Ascending aorta (tissue), 2 donors: ENCODE data around the gene ZNF416. TPM values are rescaled to one million over a fixed set of nuclear protein-coding genes. Genes with fewer than 3 reads are reported as not detected.
A peak's percentile ranks its signal among the peaks of the same experiment; 100 is the strongest.

Source experiments
- DNase-seq, 2 donors: peaks; one replicate each; pipeline ENCODE4 v3.0.0-alpha.2; 2019; ENCODE audit warnings: low spot score in 2 of 2
- H3K27ac ChIP-seq, 2 donors: fragments of 200-600 bp; sonication (generic); one replicate each; pipeline ENCODE4 v1.5.1; 2016 to 2017; ENCODE audit warnings: mild to moderate bottlenecking in 1 of 2
- H3K27me3 ChIP-seq: fragments of 200-600 bp; sonication (generic); one replicate; pipeline ENCODE4 v1.5.1; 2017
- H3K36me3 ChIP-seq, 2 donors: fragments of 200-600 bp; sonication (generic); one replicate each; pipeline ENCODE4 v1.5.1; 2016
- H3K4me1 ChIP-seq, 2 donors: fragments of 200-600 bp; sonication (generic); one replicate each; pipeline ENCODE4 v1.5.1; 2016 to 2017; ENCODE audit warnings: mild to moderate bottlenecking in 1 of 2
- H3K4me3 ChIP-seq, 2 donors: fragments of 200-600 bp; sonication (generic); one replicate each; pipeline ENCODE4 v1.5.1; 2016 to 2017; ENCODE audit warnings: mild to moderate bottlenecking in 1 of 2
- H3K9me3 ChIP-seq, 2 donors: fragments of 200-600 bp; sonication (generic); one replicate each; pipeline ENCODE4 v1.5.1; 2016
- intact Hi-C: fragments of 100-400 bp; cut with DNase I; formaldehyde crosslinking; loops from one replicate; pipeline ENCODE4 v1.15.1; 2023
- total RNA-seq: library from RNA; depleted of rRNA; stranded (reverse); fragments of >200 nt; gene quantifications from one replicate; pipeline ENCODE4 v1.1.0, GENCODE V29; 2016
- TF ChIP-seq, protein P1 (sequence below), 3 experiments: fragments of 200-600 bp in 2 of 3; fragments of 450-650 bp in 1 of 3; sonication (generic) in 2 of 3; IDR thresholded peaks; one replicate each; pipeline ENCODE4 v1.5.1; 2016 to 2019; ENCODE audit warnings: antibody characterized with exemption in 3 of 3, mild to moderate bottlenecking in 1 of 3, moderate library complexity in 1 of 3

The ZNF416 gene
- total RNA-seq, 1 donor from 2014 or later: 2.7 TPM

DNA sequence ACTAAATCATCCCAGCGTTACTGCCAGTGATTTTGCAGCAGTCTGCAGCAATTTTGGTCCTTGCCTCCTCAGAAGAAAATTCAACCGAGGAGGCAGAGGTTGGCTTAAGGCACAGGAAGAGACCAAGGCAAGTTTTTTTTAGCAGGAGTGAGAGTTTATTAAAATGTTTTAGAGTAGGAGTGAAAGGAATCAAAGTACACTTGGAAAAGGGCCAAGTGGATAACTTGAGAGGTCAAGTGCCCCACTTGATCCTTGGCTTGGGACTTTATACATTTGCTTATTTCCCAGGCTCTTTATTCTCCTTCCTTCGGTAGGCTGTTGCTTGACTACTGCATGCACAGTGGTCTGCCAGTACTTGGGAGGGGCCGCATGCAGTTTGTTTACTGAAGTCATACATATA is 32.4 kb upstream of the ZNF416 start:
- DNase-seq: no peak
- peaks cover 3 to 8% of the 10 kb centered on the region in 2 donors for H3K4me1 ChIP-seq
- H3K36me3 ChIP-seq: peaks cover 14 to 32% of the 10 kb centered on the region in 2 donors
- H3K9me3 ChIP-seq: peaks cover 42 to 59% of the 10 kb centered on the region in 2 donors
- TF ChIP-seq, protein P1, sequence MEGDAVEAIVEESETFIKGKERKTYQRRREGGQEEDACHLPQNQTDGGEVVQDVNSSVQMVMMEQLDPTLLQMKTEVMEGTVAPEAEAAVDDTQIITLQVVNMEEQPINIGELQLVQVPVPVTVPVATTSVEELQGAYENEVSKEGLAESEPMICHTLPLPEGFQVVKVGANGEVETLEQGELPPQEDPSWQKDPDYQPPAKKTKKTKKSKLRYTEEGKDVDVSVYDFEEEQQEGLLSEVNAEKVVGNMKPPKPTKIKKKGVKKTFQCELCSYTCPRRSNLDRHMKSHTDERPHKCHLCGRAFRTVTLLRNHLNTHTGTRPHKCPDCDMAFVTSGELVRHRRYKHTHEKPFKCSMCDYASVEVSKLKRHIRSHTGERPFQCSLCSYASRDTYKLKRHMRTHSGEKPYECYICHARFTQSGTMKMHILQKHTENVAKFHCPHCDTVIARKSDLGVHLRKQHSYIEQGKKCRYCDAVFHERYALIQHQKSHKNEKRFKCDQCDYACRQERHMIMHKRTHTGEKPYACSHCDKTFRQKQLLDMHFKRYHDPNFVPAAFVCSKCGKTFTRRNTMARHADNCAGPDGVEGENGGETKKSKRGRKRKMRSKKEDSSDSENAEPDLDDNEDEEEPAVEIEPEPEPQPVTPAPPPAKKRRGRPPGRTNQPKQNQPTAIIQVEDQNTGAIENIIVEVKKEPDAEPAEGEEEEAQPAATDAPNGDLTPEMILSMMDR (IDR thresholded peaks at IDR 0.05): no peak
- H3K27me3 ChIP-seq: no peaks in the 10 kb centered on the region
- intact Hi-C loops: no loop called here
- no peak overlapping the region for H3K4me3 ChIP-seq
- no peak overlapping the region for H3K27ac ChIP-seq

DNA sequence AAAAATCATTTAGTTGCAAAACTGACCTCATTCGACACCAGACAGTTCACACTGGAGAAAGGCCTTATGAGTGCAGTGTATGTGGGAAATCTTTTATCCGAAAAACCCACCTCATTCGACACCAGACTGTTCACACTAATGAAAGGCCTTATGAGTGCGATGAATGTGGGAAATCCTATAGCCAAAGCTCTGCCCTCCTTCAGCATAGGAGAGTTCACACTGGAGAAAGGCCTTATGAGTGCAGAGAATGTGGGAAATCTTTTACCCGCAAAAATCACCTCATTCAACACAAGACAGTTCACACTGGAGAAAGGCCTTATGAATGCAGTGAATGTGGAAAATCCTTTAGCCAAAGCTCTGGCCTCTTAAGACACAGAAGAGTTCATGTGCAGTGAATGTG is 28.2 kb upstream of the ZNF416 start:
- no peak overlapping the region for H3K4me3 ChIP-seq
- no peak for DNase-seq
- TF ChIP-seq, protein P1 (IDR thresholded peaks at IDR 0.05): no peak
- H3K27ac ChIP-seq: no peak overlapping the region
- H3K9me3 ChIP-seq: peaks cover 43 to 85% of the 10 kb centered on the region in 2 donors
- no peaks in the 10 kb centered on the region for H3K27me3 ChIP-seq
- peaks cover 26 to 53% of the 10 kb centered on the region in 2 donors for H3K36me3 ChIP-seq
- intact Hi-C loops: no loop called here
- no peaks in the 10 kb centered on the region for H3K4me1 ChIP-seq

DNA sequence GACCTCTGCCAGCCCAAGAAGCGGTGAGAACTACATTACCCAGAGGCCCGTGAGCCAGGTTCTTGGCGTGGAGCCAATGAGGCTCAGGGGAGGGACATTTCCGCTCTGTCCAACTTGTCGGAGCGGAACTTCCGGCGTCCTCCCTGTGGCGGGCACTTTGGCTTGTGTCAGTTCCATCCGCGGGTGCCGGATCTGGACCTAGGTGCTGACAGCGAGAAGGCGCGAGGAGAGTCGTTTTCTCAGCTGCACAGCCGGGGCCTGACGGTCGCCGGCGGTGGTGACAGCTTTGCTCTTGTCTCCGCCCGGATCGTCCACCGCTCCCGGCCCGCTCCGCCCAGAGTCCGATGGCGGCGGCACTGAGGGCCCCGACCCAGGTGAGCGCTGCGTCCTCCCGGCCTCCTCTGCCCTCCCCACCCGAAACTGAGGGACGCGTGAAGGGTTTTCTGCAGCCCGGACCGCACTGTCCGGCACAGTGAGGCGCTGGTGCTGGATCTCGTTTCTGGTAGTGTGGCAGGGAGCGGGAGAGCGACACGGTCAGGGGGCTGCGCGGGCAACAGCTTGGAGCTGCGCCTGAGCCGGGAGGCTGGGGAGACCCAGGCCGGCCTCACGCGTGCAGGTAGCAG is 21.2 kb upstream of the ZNF416 start, which contains the start of gene ZNF530:
ZNF530 (plus strand) TSS at position 125 of the 623 bp plus-strand sequence. CDS start 4,461 bp downstream, outside the sequence.
- DNase-seq: peak; percentile 64 to 97
- Histone ChIP-seq H3K27me3 (no peaks in the 10 kb centered on the region), H3K4me3 (peak within 1 kb of the TSS; percentile 56 to 70), H3K4me1 (peaks cover 0 to 4% of the 10 kb centered on the region in 2 donors), H3K9me3 (peaks cover 4 to 40% of the 10 kb centered on the region in 2 donors), H3K27ac (no peak within 1 kb of the TSS), H3K36me3 (peaks cover 6 to 20% of the 10 kb centered on the region in 2 donors)
- intact Hi-C loops: loop anchor here (1.0 kb wide), 2 partner anchors 21 to 40 kb away; no protein-coding TSS in a partner anchor
- TF ChIP-seq, protein P1 (IDR thresholded peaks at IDR 0.05): no peak

DNA sequence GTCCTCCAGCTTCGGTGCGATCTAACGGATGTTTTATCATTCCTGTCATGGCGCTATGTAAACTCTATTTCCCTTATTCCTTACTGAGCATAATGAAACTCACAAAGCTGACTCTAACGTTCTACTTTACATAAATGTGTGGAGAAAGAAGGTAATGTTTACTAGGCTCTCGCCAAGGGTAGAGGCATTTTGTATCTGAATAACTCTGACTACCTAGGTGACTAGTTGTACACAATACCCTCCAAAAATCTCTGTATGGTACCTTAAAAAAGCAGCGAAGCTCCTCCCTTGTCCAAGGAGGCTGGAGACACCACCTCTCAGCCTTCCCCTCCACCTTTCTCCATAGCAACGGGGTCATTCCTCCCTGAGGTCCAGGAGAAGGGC is 20.7 kb upstream of the ZNF416 start:
- DNase-seq: no peak
- Histone ChIP-seq H3K9me3 (peaks cover 1 to 39% of the 10 kb centered on the region in 2 donors), H3K4me1 (peaks cover 0 to 4% of the 10 kb centered on the region in 2 donors), H3K27me3 (no peaks in the 10 kb centered on the region), H3K27ac (no peak overlapping the region), H3K36me3 (peaks cover 3 to 15% of the 10 kb centered on the region in 2 donors), H3K4me3 (peak overlapping the region; percentile 56 to 70)
- TF ChIP-seq, protein P1 (IDR thresholded peaks at IDR 0.05): no peak
- intact Hi-C loops: loop anchor here (1.0 kb wide), 1 partner anchor 20 kb away; no protein-coding TSS in a partner anchor

DNA sequence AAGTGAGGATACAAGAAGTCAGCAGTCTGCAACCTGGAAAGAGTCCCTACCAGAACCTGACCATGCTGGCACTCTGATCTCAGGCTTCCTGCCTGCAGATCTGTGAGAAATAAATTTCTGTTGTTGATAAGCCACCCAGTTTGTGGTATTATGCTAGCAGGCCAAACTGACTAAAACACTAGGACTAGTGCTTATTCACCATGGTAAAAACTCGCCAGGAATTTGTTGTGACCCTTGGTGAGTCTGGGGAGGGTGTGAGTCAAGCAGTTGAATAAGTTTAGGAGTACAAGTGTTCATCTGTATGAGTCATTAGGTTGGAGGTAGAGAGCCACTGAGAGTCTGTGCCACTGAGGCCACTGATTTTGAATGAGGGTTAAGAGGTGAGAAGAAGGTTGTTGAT is 8.8 kb upstream of the ZNF416 start:
- Histone ChIP-seq H3K9me3 (peaks cover 51 to 79% of the 10 kb centered on the region in 2 donors), H3K4me1 (peaks cover 0 to 5% of the 10 kb centered on the region in 2 donors), H3K4me3 (no peak overlapping the region), H3K27ac (no peak overlapping the region), H3K36me3 (peaks cover 39 to 46% of the 10 kb centered on the region in 2 donors), H3K27me3 (no peaks in the 10 kb centered on the region)
- intact Hi-C loops: loop anchor here (10.0 kb wide), 2 partner anchors 567 to 1273 kb away; partner anchors contain the start of genes ZNF329 and ZSCAN5A
- DNase-seq: no peak
- TF ChIP-seq, protein P1 (IDR thresholded peaks at IDR 0.05): no peak
